IPS-20b (cell line): ENCODE measurements around the gene ATP13A4.
"Not testable (repeated sequence)": the region's sequence is repeated elsewhere in the genome, so short reads cannot be mapped to it uniquely, and the experiment has no call there.

Source experiments
- H3K27ac ChIP-seq: one replicate; pipeline ENCODE4 v1.5.1; 2013; ENCODE audit warnings: low read length
- H3K27me3 ChIP-seq: 2 replicates; pipeline ENCODE4 v1.6.1; 2013; ENCODE audit warnings: mild to moderate bottlenecking, low read length, inconsistent platforms; ENCODE audit not compliant: insufficient read depth
- H3K36me3 ChIP-seq: 2 replicates; pipeline ENCODE4 v1.6.1; 2013; ENCODE audit warnings: low read depth, mild to moderate bottlenecking, inconsistent platforms, low read length, moderate library complexity; ENCODE audit not compliant: insufficient read depth
- H3K4me1 ChIP-seq: 2 replicates; pipeline ENCODE4 v1.6.1; 2013; ENCODE audit warnings: mild to moderate bottlenecking, control low read depth, inconsistent platforms, low read length, moderate library complexity; ENCODE audit not compliant: insufficient read depth
- H3K4me3 ChIP-seq: 2 replicates; pipeline ENCODE4 v1.5.1; 2013; ENCODE audit warnings: mild to moderate bottlenecking, low read length, inconsistent platforms
- H3K9ac ChIP-seq: 2 replicates; pipeline ENCODE4 v1.6.1; 2013; ENCODE audit warnings: low read depth, mild to moderate bottlenecking, inconsistent platforms, low read length, moderate library complexity
- H3K9me3 ChIP-seq: 2 replicates; pipeline ENCODE4 v1.6.1; 2013; ENCODE audit warnings: mild to moderate bottlenecking, low read depth, low read length, inconsistent platforms; ENCODE audit not compliant: insufficient read depth

The ATP13A4 gene

DNA sequence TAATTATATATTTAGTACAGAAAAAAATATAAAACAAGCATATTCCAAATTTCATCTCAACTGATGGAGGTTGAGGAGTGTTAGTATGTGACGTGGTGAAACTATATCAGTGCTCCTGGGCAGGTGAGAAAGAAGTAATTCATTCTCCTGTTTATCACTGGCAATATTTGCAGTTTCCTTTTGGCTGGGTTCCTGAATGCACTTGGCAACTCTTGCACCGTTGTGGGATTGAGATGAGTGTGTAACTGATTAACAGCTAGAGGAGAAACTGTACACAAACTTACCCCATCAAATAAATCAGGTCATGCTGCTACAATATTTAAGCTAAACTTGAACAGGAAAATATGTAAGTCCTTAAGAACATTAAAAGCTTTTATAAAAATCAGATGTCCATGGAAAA is 2.1 kb upstream of the ATP13A4 start:
- Histone ChIP-seq H3K9ac (no peak overlapping the region), H3K4me3 (no peak overlapping the region), H3K36me3 (no peaks in the 10 kb centered on the region), H3K27ac (no peak overlapping the region), H3K4me1 (no peaks in the 10 kb centered on the region), H3K9me3 (no peaks in the 10 kb centered on the region), H3K27me3 (no peaks in the 10 kb centered on the region)

- Histone ChIP-seq H3K9me3 (no peaks in the 10 kb centered on the region), H3K4me1 (no peaks in the 10 kb centered on the region), H3K27me3 (no peaks in the 10 kb centered on the region), H3K9ac (no peak overlapping the region), H3K27ac (no peak overlapping the region), H3K36me3 (no peaks in the 10 kb centered on the region), H3K4me3 (no peak overlapping the region)
Measured at GRCh38 chr3:193553586-193553985, 1.1 kb downstream of the ATP13A4 start.

DNA sequence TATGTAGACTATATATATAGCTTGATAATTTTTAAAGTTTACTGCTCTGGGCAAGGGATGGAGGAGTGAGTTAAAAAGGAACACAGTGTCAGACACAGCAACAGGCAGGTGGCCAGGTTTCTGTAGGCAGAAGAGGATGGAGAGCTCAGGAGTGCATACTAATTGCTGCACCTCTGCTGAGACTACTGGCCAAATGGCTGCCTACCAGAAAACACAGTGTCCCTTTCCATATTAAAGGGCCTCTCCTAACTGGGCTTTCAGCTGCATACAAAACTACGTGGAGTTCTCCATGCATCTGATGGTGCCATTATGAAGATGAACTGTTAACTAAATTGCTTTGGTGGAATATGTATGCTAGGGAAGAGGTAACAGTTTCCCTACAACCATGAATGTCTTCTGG is 1.8 kb downstream of the ATP13A4 start:
- H3K27ac ChIP-seq = no peak overlapping the region
- H3K4me1 ChIP-seq = no peaks in the 10 kb centered on the region
- H3K9ac ChIP-seq = no peak overlapping the region
- no peaks in the 10 kb centered on the region for H3K36me3 ChIP-seq
- no peaks in the 10 kb centered on the region for H3K27me3 ChIP-seq
- no peak overlapping the region for H3K4me3 ChIP-seq
- H3K9me3 ChIP-seq = no peaks in the 10 kb centered on the region

GRCh38 chr3:193548406-193548805 is 6.3 kb downstream of the ATP13A4 start:
- Histone ChIP-seq H3K27me3 (no peaks in the 10 kb centered on the region), H3K4me1 (no peaks in the 10 kb centered on the region), H3K4me3 (no peak overlapping the region), H3K9ac (no peak overlapping the region), H3K27ac (no peak overlapping the region), H3K9me3 (0 out of 2 replicates have a peak, but pooled peaks cover 3% of the 10 kb centered on the region), H3K36me3 (no peaks in the 10 kb centered on the region)

DNA sequence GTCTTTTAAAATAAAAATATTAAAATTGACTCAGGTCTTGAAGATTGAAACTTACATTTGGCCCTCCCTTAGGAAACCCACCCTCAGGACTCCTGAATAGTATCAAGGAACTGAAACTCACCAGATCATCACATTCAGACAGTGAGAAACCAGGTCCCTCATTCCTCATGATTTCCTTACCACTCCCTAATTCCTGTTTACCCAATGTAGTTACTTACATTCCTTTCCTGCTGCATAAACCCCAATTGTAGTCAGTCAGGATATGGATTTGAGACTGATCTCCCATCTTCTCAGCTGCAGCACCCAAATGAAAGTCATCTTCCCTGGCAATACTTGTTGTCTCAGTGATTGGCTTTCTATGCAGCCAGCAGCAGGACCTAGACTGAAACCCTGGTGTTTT is 8.6 kb downstream of the ATP13A4 start:
- H3K9ac ChIP-seq = no peak overlapping the region
- H3K9me3 ChIP-seq = 0 out of 2 replicates have a peak, but pooled peaks cover 3% of the 10 kb centered on the region
- no peaks in the 10 kb centered on the region for H3K36me3 ChIP-seq
- H3K4me1 ChIP-seq = no peaks in the 10 kb centered on the region
- H3K4me3 ChIP-seq = no peak overlapping the region
- no peaks in the 10 kb centered on the region for H3K27me3 ChIP-seq
- H3K27ac ChIP-seq = no peak overlapping the region

DNA sequence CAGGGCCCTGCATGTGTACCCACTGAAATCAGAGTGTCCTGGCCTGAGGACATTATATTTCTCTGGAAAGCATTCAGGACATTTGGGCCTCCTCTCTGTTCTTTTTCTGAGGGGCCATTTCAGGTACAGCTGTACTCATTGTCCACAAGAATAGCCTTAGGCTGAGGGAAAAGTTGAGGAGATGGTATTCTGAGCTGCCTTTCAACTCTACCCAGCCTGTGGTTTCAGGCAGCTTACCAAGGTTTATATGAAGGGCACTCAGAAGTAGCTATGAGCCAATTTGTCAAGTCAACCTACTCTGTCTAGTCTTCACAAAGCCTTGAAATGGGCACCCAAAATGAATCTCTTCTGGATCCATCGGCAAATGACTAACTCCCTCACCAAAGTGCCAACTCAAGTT is 9.4 kb downstream of the ATP13A4 start:
- Histone ChIP-seq H3K27me3 (no peaks in the 10 kb centered on the region), H3K9me3 (0 out of 2 replicates have a peak, but pooled peaks cover 3% of the 10 kb centered on the region), H3K4me3 (no peak overlapping the region), H3K36me3 (no peaks in the 10 kb centered on the region), H3K4me1 (no peaks in the 10 kb centered on the region), H3K27ac (no peak overlapping the region), H3K9ac (no peak overlapping the region)

DNA sequence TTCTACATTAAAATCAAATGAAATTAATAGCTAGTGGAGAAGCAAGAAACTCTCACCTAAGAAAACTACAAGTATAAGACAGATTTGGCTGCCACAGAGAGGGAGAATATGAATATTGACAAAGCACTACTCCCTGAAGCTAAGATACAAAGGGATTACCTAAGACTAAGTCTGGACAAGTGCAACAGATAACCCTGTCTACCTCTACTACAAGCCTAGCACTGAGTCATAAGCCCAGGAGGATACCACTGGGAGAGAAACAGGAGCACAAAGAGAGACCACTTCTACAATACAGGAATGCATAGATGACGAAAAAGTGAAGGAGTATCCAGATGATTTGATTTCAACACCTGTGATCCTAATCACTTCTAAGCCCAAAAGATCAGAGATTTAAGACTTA is 10.4 kb downstream of the ATP13A4 start:
- H3K9ac ChIP-seq = no peak overlapping the region
- no peak overlapping the region for H3K27ac ChIP-seq
- 0 out of 2 replicates have a peak, but pooled peaks cover 3% of the 10 kb centered on the region for H3K9me3 ChIP-seq
- H3K4me1 ChIP-seq = no peaks in the 10 kb centered on the region
- no peaks in the 10 kb centered on the region for H3K36me3 ChIP-seq
- H3K27me3 ChIP-seq = no peaks in the 10 kb centered on the region
- H3K4me3 ChIP-seq = no peak overlapping the region

DNA sequence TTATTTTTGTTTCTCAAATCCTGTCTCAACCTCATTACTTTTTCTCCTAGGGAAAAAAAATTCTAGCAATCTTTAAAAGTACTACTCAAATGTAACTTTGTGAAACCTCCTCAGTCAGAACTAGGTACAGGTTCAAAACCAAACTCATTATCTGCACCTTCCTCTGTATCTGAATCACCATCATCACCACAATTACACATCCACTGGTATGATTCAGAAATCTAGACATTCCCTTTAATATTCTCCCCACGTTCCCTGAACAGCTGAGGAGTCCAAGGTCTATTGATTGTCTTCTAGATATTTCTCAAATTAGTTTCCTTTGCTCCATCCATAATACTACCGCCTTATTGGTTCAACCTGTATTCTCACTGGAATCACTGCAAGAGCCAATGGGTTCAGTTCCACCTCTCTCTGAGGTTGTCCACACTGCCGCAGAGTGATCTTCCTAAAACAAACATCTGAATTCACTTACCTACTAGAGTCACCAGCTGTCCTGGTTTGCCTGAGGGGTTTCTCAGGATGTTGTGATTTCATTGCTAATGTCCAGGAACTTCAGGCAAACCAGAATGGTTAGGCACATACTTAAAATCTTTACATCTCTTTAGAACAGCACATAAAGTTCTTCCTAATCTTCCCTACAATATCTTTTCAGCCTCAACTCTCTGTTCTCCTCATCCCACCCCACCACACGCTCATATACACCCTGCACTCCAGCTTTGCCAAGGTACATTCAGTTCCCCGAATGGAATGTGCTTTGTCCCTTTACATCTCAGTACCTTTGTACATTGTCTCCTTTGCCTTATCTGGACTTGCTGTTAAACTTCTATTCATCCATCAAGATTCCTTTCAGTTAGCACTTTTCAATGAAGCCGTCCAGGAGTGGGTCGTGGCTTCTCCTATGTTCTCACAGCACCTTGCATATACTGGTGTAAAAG is 24.2 kb downstream of the ATP13A4 start:
- H3K36me3 ChIP-seq = no peaks in the 10 kb centered on the region
- H3K27ac ChIP-seq = no peak overlapping the region
- no peaks in the 10 kb centered on the region for H3K9me3 ChIP-seq
- no peak overlapping the region for H3K9ac ChIP-seq
- H3K4me1 ChIP-seq = 0 out of 2 replicates have a peak, but pooled peaks cover 4% of the 10 kb centered on the region
- H3K27me3 ChIP-seq = no peaks in the 10 kb centered on the region
- H3K4me3 ChIP-seq = no peak overlapping the region

DNA sequence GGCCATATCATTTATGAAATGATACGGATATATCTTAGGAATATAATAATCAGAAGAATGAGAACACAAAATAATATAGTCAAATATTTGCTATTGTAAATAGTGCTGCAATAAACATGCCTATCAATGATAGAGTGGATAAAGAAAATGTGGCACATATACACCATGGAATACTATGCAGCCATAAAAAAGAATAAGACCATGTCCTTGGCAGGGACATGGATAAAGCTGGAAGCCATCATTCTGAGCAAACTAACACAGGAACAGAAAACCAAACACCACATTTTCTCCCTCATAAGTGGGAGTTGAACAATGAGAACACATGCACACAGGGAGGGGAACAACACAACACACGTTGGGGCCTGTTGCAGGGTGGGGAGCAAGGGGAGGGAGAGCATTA is 28.6 kb downstream of the ATP13A4 start:
- not testable (repeated sequence) for H3K27ac ChIP-seq

DNA sequence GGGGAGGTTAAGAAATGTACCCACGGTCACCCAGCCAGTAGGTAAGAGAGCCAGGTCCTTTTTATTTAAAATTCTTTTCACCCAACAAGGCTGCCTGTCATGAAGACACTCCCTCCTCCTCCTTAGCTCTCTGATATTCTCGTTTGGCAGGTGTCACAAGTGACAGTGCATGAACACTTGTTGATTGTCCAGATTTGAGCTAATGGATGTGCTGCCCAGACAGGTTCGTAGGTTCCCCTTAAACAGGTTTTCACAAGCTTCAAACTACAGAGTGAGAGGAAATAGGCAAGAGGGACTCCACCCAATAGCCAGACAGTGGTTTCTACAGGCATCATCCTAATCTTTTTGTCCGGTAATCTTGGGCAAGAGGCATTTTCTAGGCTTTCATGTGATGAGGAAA is 32.2 kb downstream of the ATP13A4 start:
- H3K4me3 ChIP-seq = no peak overlapping the region
- H3K9ac ChIP-seq = no peak overlapping the region
- no peaks in the 10 kb centered on the region for H3K4me1 ChIP-seq
- no peaks in the 10 kb centered on the region for H3K9me3 ChIP-seq
- H3K36me3 ChIP-seq = no peaks in the 10 kb centered on the region
- no peak overlapping the region for H3K27ac ChIP-seq
- no peaks in the 10 kb centered on the region for H3K27me3 ChIP-seq

More for the DNA sequence above, 28.6 kb downstream of the ATP13A4 start:
- not testable (repeated sequence) for H3K27me3 ChIP-seq, H3K4me3 ChIP-seq, H3K36me3 ChIP-seq, H3K9ac ChIP-seq, H3K9me3 ChIP-seq, H3K4me1 ChIP-seq

DNA sequence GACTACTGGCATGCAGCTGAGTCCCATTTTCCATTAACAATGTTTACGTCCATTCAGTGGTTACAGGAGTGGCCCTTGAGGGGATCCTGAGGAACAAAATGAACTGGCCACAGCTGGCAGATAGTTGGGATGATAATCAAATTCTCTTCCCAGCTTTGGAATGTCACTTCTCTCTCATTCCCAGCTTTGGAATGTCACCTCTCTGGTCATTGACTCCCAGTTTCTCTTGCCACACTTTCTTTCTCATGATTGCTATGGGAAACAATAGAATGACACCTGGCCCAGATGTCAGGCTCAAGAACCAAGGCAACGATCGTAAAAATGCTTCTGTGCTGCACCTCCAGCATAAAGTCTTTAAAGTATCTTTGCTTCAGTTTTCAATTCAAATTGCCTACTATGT is 34.0 kb downstream of the ATP13A4 start:
- Histone ChIP-seq H3K27ac (no peak overlapping the region), H3K27me3 (no peaks in the 10 kb centered on the region), H3K4me1 (no peaks in the 10 kb centered on the region), H3K9ac (no peak overlapping the region), H3K4me3 (no peak overlapping the region), H3K9me3 (no peaks in the 10 kb centered on the region), H3K36me3 (no peaks in the 10 kb centered on the region)

- H3K36me3 ChIP-seq = no peaks in the 10 kb centered on the region
- no peaks in the 10 kb centered on the region for H3K9me3 ChIP-seq
- no peak overlapping the region for H3K4me3 ChIP-seq
- no peaks in the 10 kb centered on the region for H3K27me3 ChIP-seq
- no peak overlapping the region for H3K9ac ChIP-seq
- no peaks in the 10 kb centered on the region for H3K4me1 ChIP-seq
- H3K27ac ChIP-seq = no peak overlapping the region
Measured at GRCh38 chr3:193515966-193516365, 38.7 kb downstream of the ATP13A4 start.
